ENCODE measurements around the gene CORO6. TPM values are rescaled to one million over a fixed set of nuclear protein-coding genes. Genes with fewer than 3 reads are reported as not detected.

CORO6 gene
- total RNA-seq, 4 donors from 2014 or later: 34.5 to 139 (median 83.1) TPM

GRCh38 chr17:29620779-29621500 lies 1.8 kb downstream of the CORO6 start:
- DNase-seq (ENCODE audit: low spot score in 2 of 2): no peak
- Histone ChIP-seq H3K4me3 (no peak overlapping the region), H3K27ac (no peak overlapping the region), H3K27me3 (peaks cover 0 to 5% of the 10 kb centered on the region in 2 donors), H3K9me3 (no peaks in the 10 kb centered on the region), H3K4me1 (peaks cover 0 to 67% (median 40%) of the 10 kb centered on the region in 4 donors), H3K36me3 (no peaks in the 10 kb centered on the region)
- no peak for TF ChIP-seq POLR2A (IDR thresholded peaks at IDR 0.05)
- TF ChIP-seq CTCF (IDR thresholded peaks at IDR 0.05): no peak
- no peak for TF ChIP-seq EP300 (IDR thresholded peaks at IDR 0.05)
- 92 to 96% methylated on average over 12 of the region's 12 CpGs for WGBS, 2 donors

- Histone ChIP-seq H3K9me3 (no peaks in the 10 kb centered on the region), H3K27me3 (peaks cover 0 to 5% of the 10 kb centered on the region in 2 donors), H3K27ac (no peak overlapping the region), H3K36me3 (no peaks in the 10 kb centered on the region), H3K4me3 (no peak overlapping the region), H3K4me1 (peaks cover 0 to 72% (median 43%) of the 10 kb centered on the region in 4 donors)
- no peak for DNase-seq (ENCODE audit: low spot score in 2 of 2)
- TF ChIP-seq POLR2A (IDR thresholded peaks at IDR 0.05): no peak
- 93 to 96% methylated on average over 4 of the region's 4 CpGs for WGBS, 2 donors
Measured at GRCh38 chr17:29620271-29620670, 2.4 kb downstream of the CORO6 start.

GRCh38 chr17:29619251-29619650 lies 3.5 kb downstream of the CORO6 start:
- Histone ChIP-seq H3K27me3 (peaks cover 0 to 5% of the 10 kb centered on the region in 2 donors), H3K4me1 (peaks cover 0 to 73% (median 51%) of the 10 kb centered on the region in 4 donors), H3K27ac (no peak overlapping the region), H3K4me3 (no peak overlapping the region), H3K9me3 (no peaks in the 10 kb centered on the region), H3K36me3 (no peaks in the 10 kb centered on the region)
- DNase-seq (ENCODE audit: low spot score in 2 of 2): no peak
- TF ChIP-seq POLR2A (IDR thresholded peaks at IDR 0.05) (no peak), CTCF (IDR thresholded peaks at IDR 0.05) (peak in 1 of 5 experiments; percentile 20), EP300 (IDR thresholded peaks at IDR 0.05) (no peak)

- peaks cover 0 to 81% (median 59%) of the 10 kb centered on the region in 4 donors for H3K4me1 ChIP-seq
Measured at GRCh38 chr17:29618272-29619065, 4.2 kb downstream of the CORO6 start.

More at GRCh38 chr17:29618272-29619065, 4.2 kb downstream of the CORO6 start:
- no peak for DNase-seq (ENCODE audit: low spot score in 2 of 2)
- H3K4me3 ChIP-seq: peak overlapping the region; percentile 11 to 53 (median 36)
- TF ChIP-seq POLR2A (IDR thresholded peaks at IDR 0.05) (no peak), CTCF (IDR thresholded peaks at IDR 0.05) (peak in 2 of 5 experiments; percentile 1 to 4)
- no peaks in the 10 kb centered on the region for H3K36me3 ChIP-seq
- 63 to 72% methylated on average over 12 to 15 of the region's 22 CpGs for WGBS, 2 donors
- no peaks in the 10 kb centered on the region for H3K9me3 ChIP-seq
- H3K27me3 ChIP-seq: peaks cover 0 to 5% of the 10 kb centered on the region in 2 donors
- peak overlapping the region in 1 of 4 donors; percentile 84 for H3K27ac ChIP-seq
